Measurements from ENCODE around the gene TRPM8. TPM values are rescaled to one million over a fixed set of nuclear protein-coding genes. Genes with fewer than 3 reads are reported as not detected.

TRPM8 gene
- total RNA-seq, 4 donors from 2014 or later, result not detected

- H3K27ac ChIP-seq, result no peak overlapping the region
- H3K9me3 ChIP-seq, result no peaks in the 10 kb centered on the region
- no peaks in the 10 kb centered on the region for H3K36me3 ChIP-seq
- no peak for ATAC-seq
- TF ChIP-seq POLR2A (IDR thresholded peaks at IDR 0.05) (no peak), CTCF (IDR thresholded peaks at IDR 0.05) (no peak), POLR2AphosphoS5 (IDR thresholded peaks at IDR 0.05) (no peak), EP300 (IDR thresholded peaks at IDR 0.05) (no peak)
- H3K4me3 ChIP-seq, result no peak overlapping the region
- H3K27me3 ChIP-seq, result peaks cover 40% of the 10 kb centered on the region
- H3K4me1 ChIP-seq, result no peaks in the 10 kb centered on the region
- WGBS, 2 donors (ENCODE audit: low coverage in 1 of 2), result 72 to 89% methylated on average over 3 to 5 of the region's 8 CpGs
Measured at GRCh38 chr2:234001380-234002160, 84.4 kb downstream of the TRPM8 start.

- no peak for ATAC-seq
- Histone ChIP-seq H3K4me1 (no peaks in the 10 kb centered on the region), H3K27me3 (peaks cover 42% of the 10 kb centered on the region), H3K36me3 (no peaks in the 10 kb centered on the region), H3K27ac (no peak overlapping the region), H3K9me3 (no peaks in the 10 kb centered on the region), H3K4me3 (no peak overlapping the region)
- no peak for TF ChIP-seq POLR2AphosphoS5 (IDR thresholded peaks at IDR 0.05)
- TF ChIP-seq CTCF (IDR thresholded peaks at IDR 0.05), result no peak
- no peak for TF ChIP-seq EP300 (IDR thresholded peaks at IDR 0.05)
- WGBS, 2 donors (ENCODE audit: low coverage in 1 of 2), result 79 to 80% methylated on average over 2 to 4 of the region's 4 CpGs
Measured at GRCh38 chr2:234002281-234002680, 85.1 kb downstream of the TRPM8 start.

GRCh38 chr2:234003972-234004617, 86.9 kb downstream of the TRPM8 start:
- no peaks in the 10 kb centered on the region for H3K36me3 ChIP-seq
- no peak overlapping the region for H3K27ac ChIP-seq
- WGBS, 2 donors (ENCODE audit: low coverage in 1 of 2), result 16 to 33% methylated on average over 6 to 8 of the region's 8 CpGs
- H3K4me3 ChIP-seq, result no peak overlapping the region
- no peaks in the 10 kb centered on the region for H3K9me3 ChIP-seq
- TF ChIP-seq CTCF (IDR thresholded peaks at IDR 0.05) (no peak), EP300 (IDR thresholded peaks at IDR 0.05) (no peak), POLR2A (IDR thresholded peaks at IDR 0.05) (no peak), POLR2AphosphoS5 (IDR thresholded peaks at IDR 0.05) (no peak)
- no peaks in the 10 kb centered on the region for H3K4me1 ChIP-seq
- ATAC-seq, result no peak
- H3K27me3 ChIP-seq, result peaks cover 32% of the 10 kb centered on the region

GRCh38 chr2:234005126-234005525, 88.0 kb downstream of the TRPM8 start:
- TF ChIP-seq POLR2AphosphoS5 (IDR thresholded peaks at IDR 0.05) (no peak), CTCF (IDR thresholded peaks at IDR 0.05) (no peak), POLR2A (IDR thresholded peaks at IDR 0.05) (no peak), EP300 (IDR thresholded peaks at IDR 0.05) (no peak)
- no peaks in the 10 kb centered on the region for H3K36me3 ChIP-seq
- no peaks in the 10 kb centered on the region for H3K4me1 ChIP-seq
- WGBS, 2 donors (ENCODE audit: low coverage in 1 of 2), result 71 to 78% methylated on average over 1 to 2 of the region's 2 CpGs
- no peak overlapping the region for H3K4me3 ChIP-seq
- peaks cover 26% of the 10 kb centered on the region for H3K27me3 ChIP-seq
- H3K9me3 ChIP-seq, result no peaks in the 10 kb centered on the region
- no peak for ATAC-seq
- H3K27ac ChIP-seq, result no peak overlapping the region

GRCh38 chr2:234006501-234006900, 89.3 kb downstream of the TRPM8 start:
- ATAC-seq, result no peak
- Histone ChIP-seq H3K4me3 (no peak overlapping the region), H3K27ac (no peak overlapping the region), H3K4me1 (no peaks in the 10 kb centered on the region), H3K36me3 (no peaks in the 10 kb centered on the region), H3K9me3 (peaks cover 0 to 13% (median 0%) of the 10 kb centered on the region in 3 donors), H3K27me3 (peaks cover 24% of the 10 kb centered on the region)
- 56 to 59% methylated on average over 3 of the region's 3 CpGs for WGBS, 2 donors (ENCODE audit: low coverage in 1 of 2)
- TF ChIP-seq EP300 (IDR thresholded peaks at IDR 0.05) (no peak), POLR2A (IDR thresholded peaks at IDR 0.05) (no peak), POLR2AphosphoS5 (IDR thresholded peaks at IDR 0.05) (no peak), CTCF (IDR thresholded peaks at IDR 0.05) (no peak)
